SU-DHL-6 (cell line): Measurements from ENCODE around the gene ATP5F1D.

Experiments used
- CTCF ChIP-seq: fragments of 200-600 bp; sonication (generic); IDR thresholded peaks from one replicate; pipeline ENCODE4 v1.5.1; 2017; ENCODE audit warnings: antibody characterized with exemption, mild to moderate bottlenecking, low read length, moderate library complexity; ENCODE audit not compliant: insufficient read depth, poor library complexity, severe bottlenecking
- EZH2phosphoT487 ChIP-seq: fragments of 200-600 bp; sonication (generic), shearing (Covaris generic); conservative IDR thresholded peaks from 2 replicates; pipeline ENCODE4 v1.6.1; 2018; ENCODE audit warnings: mild to moderate bottlenecking, antibody characterized with exemption, low read length, moderate library complexity, mixed read lengths

GRCh38 chr19:1254081-1254527 is 12.6 kb downstream of the ATP5F1D start:
- TF ChIP-seq CTCF (no peak), EZH2phosphoT487 (no peak)
